GM12878 (cell line): ENCODE measurements around the gene CILP2. TPM values are rescaled to one million over a fixed set of nuclear protein-coding genes. Genes with fewer than 3 reads are reported as not detected.
A peak's percentile ranks its signal among the peaks of the same experiment; 100 is the strongest.

Experiments
- ATF7 ChIP-seq: fragments of 450-650 bp; IDR thresholded peaks from 2 replicates; pipeline ENCODE4 v1.6.1; 2016; ENCODE audit warnings: low read depth, mild to moderate bottlenecking
- CBX3 ChIP-seq: fragments of 200-600 bp; sonication (generic); IDR thresholded peaks from 2 replicates; pipeline ENCODE4 v1.6.1; 2016; ENCODE audit warnings: low read depth, borderline replicate concordance
- CBX5 ChIP-seq: sonication (generic); IDR thresholded peaks from 2 replicates; pipeline ENCODE4 v1.6.1; 2016; ENCODE audit warnings: low read depth, moderate library complexity, mild to moderate bottlenecking, inconsistent platforms
- CHD1 ChIP-seq: IDR thresholded peaks from 2 replicates; pipeline ENCODE4 v1.6.1; 2012; ENCODE audit warnings: low read depth, low read length, improper control_type of control experiment
- CTCF ChIP-seq, 3 experiments: IDR thresholded peaks in 2 of 3; conservative IDR thresholded peaks in 1 of 3; 2 replicates each; pipeline ENCODE4 v1.5.1; 2011; ENCODE audit warnings: low read depth in 3 of 3, low read length in 3 of 3, mild to moderate bottlenecking in 3 of 3, control low read depth in 2 of 3, moderate library complexity in 2 of 3, inconsistent platforms in 1 of 3, mixed read lengths in 1 of 3; ENCODE audit not compliant: control insufficient read depth in 2 of 3, insufficient read depth in 1 of 3; ENCODE audit errors: extremely low read depth in 1 of 3
- HDAC2 ChIP-seq: fragments of 200-600 bp; sonication (generic); IDR thresholded peaks from 2 replicates; pipeline ENCODE4 v1.6.1; 2017
- IRF5 ChIP-seq: fragments of 450-650 bp; IDR thresholded peaks from 2 replicates; pipeline ENCODE4 v1.6.1; 2017; ENCODE audit warnings: borderline replicate concordance
- KDM1A ChIP-seq: fragments of 200-600 bp; sonication (generic); IDR thresholded peaks from 2 replicates; pipeline ENCODE4 v1.6.1; 2016; ENCODE audit warnings: borderline replicate concordance
- REST ChIP-seq: IDR thresholded peaks from 2 replicates; pipeline ENCODE4 v1.6.1; 2012; ENCODE audit warnings: mild to moderate bottlenecking, low read depth, low read length
- SP1 ChIP-seq: IDR thresholded peaks from one replicate; pipeline ENCODE4 v1.6.1; 2011; ENCODE audit warnings: low read depth, low read length
- USF1 ChIP-seq: IDR thresholded peaks from 2 replicates; pipeline ENCODE4 v1.6.1; 2011; ENCODE audit warnings: borderline replicate concordance, low read depth, mild to moderate bottlenecking, moderate library complexity, mixed read lengths, low read length; ENCODE audit not compliant: insufficient read depth; ENCODE audit errors: extremely low read length
- ZZZ3 ChIP-seq: IDR thresholded peaks from 2 replicates; pipeline ENCODE4 v1.6.1; 2011; ENCODE audit warnings: low read depth; ENCODE audit not compliant: control insufficient read depth, insufficient read length
- polyA plus RNA-seq, 11 experiments: library from polyadenylated mRNA; depleted of rRNA in 4 of 11; unstranded in 6 of 11; stranded (reverse) in 5 of 11; fragments of >200 nt; fragmentation: Nextera tagmentation in 4 of 11; fragmentation: Illumina TruSeq in 1 of 11; extraction: Ambion mirVana in 4 of 11; extraction: Trizol in 1 of 11; gene quantifications; 1 replicate in 1 of 11; 2 replicates in 10 of 11; pipeline versions ENCODE4 v1.2.1 to v1.2.3, GENCODE V29; 2011 to 2016; ENCODE audit warnings: inconsistent platforms in 2 of 11, missing spikeins in 2 of 11, low read depth in 1 of 11
- total RNA-seq, 4 experiments: library from RNA; depleted of rRNA in 3 of 4; stranded (reverse); fragments of >200 nt in 3 of 4; fragmentation: Illumina TruSeq in 1 of 4; extraction: Trizol in 1 of 4; gene quantifications; 2 replicates each; pipeline versions ENCODE4 v1.2.1 to v1.2.3, GENCODE V29; 2013 to 2021

Gene CILP2
- total and polyA plus RNA-seq, 10 of the 15 experiments (the other 5 are each of a cell fraction or from before 2014, with no cell fraction given): 0.05 to 0.08 (median 0.06) TPM; not detected in 6

GRCh38 chr19:19515642-19516519 lies 22.2 kb upstream of the CILP2 start, which contains the start of gene NDUFA13 (continued):
- TF ChIP-seq CTCF (IDR thresholded peaks at IDR 0.05 in 2 of 3, conservative IDR thresholded peaks at IDR 0.05 in 1 of 3; ENCODE audit: control insufficient read depth in 2 of 3, extremely low read depth in 1 of 3, insufficient read depth in 1 of 3, low read depth in 3 of 3, low read length in 3 of 3) (0 out of 6 replicates have a peak, but pooled peaks of 1 of the 3 experiments have one; percentile 2), USF1 (no peak), ZZZ3 (no peak), SP1 (peak; percentile 30), CBX3 (no peak), HDAC2 (no peak), IRF5 (no peak), CBX5 (no peak), KDM1A (no peak), REST (0 out of 2 replicates have a peak, but pooled peaks have one; percentile 12), CHD1 (no peak), ATF7 (no peak; the same call in none of the 2 replicates)
